Putamen (tissue), 1 donor: ENCODE measurements around the gene MCU.
"Not testable (repeated sequence)": the region's sequence is repeated elsewhere in the genome, so short reads cannot be mapped to it uniquely, and the experiment has no call there.

ENCODE experiments used
- DNase-seq: peaks from one replicate; pipeline ENCODE4 v3.0.0-alpha.2; 2016; ENCODE audit warnings: low spot score

Gene MCU, protein sequence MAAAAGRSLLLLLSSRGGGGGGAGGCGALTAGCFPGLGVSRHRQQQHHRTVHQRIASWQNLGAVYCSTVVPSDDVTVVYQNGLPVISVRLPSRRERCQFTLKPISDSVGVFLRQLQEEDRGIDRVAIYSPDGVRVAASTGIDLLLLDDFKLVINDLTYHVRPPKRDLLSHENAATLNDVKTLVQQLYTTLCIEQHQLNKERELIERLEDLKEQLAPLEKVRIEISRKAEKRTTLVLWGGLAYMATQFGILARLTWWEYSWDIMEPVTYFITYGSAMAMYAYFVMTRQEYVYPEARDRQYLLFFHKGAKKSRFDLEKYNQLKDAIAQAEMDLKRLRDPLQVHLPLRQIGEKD

GRCh38 chr10:72691863-72692743 lies at the start of gene MCU:
MCU (plus strand) TSS chr10:72692143; CDS start chr10:72692152, 9 bp downstream.
- DNase-seq: peak; percentile 97

DNA sequence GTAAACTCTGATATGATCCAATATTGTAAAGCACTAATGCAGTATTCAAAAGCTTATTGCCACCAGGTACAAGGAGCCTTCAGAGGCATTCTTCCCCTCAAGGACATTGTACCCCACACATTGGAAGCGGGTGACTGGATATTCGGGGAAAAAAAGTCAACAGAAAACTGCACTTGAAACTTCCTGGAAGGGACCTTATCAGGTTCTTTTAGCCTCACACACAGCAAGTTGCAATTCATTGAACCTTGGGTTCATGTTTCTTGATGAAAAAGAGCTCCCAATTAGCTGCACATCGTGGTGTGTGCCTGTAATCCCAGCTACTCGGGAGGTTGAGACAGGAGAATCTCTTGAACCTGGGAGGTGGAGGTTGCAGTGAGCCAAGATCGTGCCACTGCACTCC lies 49.6 kb upstream of the MCU start:
- no peak for DNase-seq

- DNase-seq: no peak
These were observed 46.6 kb upstream of the MCU start for GRCh38 chr10:72645263-72645858.

DNA sequence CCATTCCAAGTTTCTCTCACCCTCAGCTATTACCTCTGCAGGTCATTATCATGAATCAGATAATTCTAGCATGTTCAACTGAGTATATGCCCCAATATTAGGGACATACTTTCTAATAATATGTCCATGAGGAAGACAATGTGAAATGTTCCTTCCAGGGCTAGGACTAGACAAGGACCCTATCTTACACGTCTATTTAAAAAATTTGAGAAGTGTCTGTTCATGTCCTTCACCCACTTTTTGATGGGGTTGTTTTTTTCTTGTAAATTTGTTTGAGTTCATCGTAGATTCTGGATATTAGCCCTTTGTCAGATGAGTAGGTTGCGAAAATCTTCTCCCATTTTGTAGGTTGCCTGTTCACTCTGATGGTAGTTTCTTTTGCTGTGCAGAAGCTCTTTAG lies 45.0 kb upstream of the MCU start:
- not testable (repeated sequence) for DNase-seq

DNA sequence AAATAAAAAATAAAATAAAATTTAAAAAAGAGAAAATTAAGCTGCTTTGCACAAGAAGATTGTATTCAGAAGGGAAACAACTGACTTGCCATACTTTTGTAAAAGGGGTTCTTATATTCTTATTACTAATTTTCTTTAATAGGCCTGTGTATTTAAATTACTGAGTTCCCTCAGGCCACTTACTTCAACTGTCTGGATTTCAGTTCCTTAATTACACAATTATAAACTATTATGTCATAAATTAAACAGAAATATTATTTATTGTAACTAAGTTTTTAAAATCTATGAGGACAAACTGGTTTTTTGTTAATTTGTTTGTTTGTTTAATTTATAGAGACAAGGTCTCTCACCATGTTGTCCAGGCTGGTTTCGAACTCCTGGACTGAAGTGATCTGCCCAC lies 43.6 kb upstream of the MCU start:
- DNase-seq: no peak

GRCh38 chr10:72649291-72649690 lies 42.7 kb upstream of the MCU start:
- no peak for DNase-seq

- no peak for DNase-seq
These were observed 38.4 kb upstream of the MCU start for GRCh38 chr10:72653383-72654096.

GRCh38 chr10:72654720-72655119 lies 37.2 kb upstream of the MCU start:
- DNase-seq: no peak

DNA sequence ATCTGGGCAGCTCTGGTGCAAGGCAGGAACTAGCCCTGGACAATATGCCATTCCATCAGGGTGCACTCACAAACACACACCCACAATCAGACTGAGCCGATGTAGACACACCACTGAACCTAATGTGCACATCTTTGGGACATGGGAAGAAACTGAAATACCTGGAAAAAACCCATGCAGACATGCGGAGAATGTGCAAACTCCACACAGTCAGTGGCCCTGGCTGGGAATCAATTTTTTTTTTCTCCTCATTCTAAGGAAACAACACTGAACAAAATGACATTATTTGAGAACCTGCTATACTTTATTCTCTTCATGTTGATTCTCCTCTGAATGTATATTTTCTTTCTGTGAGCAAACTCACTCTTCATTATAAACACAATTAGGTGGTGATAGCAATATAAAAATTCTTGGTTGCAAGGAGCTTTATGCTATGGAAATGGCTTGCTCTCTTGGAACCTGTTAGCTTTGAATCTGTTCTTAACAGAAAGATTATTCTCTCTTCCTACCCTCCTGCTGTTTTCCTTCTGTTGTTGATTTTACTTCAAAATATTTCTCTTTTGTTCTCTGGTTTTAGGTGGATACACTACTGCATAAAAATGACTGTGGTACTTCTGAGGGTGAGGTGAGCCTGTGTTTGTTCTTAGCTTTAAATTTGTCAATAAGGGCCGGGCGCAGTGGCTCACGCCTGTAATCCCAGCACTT lies 33.1 kb upstream of the MCU start:
- no peak for DNase-seq

- DNase-seq: no peak
These were observed 32.2 kb upstream of the MCU start for GRCh38 chr10:72659694-72660093.

- DNase-seq: no peak
These were observed 31.7 kb upstream of the MCU start for GRCh38 chr10:72660220-72660619.

DNA sequence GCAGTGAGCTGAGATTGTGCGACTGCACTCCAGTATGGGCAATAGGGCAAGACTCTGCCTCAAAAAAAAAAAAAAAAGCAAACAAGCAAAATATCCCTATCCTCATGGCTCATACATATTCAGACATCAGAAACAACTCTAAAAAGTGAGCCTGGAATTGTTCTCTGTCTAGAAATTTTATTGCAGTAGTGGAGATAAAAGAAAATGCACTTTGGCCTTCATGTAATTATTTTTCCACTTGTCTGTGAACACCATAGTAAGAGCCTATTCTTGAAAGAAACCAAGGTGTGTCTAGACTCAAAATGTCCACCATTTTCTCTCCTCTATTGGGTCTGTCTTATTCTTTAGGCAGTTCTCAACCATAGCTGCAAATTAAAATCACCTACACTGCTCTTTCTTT lies 30.5 kb upstream of the MCU start:
- no peak for DNase-seq

DNA sequence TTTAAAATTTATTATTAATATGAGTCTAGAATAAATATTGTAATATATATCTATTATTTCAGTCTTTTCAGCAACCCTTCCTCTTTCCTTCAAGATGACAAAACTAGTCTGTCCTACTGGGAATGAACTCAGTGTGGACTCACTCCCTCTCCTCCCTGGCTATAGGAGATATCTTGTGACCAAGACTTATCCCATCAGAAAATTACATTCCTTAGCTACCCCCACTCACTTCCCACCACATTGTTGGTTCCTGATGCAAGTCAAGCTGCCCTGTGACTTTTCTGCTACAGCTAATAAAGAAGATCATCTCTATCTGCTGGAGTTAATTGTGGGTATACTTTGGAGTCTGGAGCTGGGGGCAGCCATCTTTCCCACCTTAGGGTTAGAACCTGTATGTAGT lies 28.0 kb upstream of the MCU start:
- DNase-seq: no peak

- no peak for DNase-seq
These were observed 26.0 kb upstream of the MCU start for GRCh38 chr10:72665925-72666324.

GRCh38 chr10:72667207-72667864 lies 24.6 kb upstream of the MCU start:
- DNase-seq: no peak

- no peak for DNase-seq
These were observed 18.7 kb upstream of the MCU start for GRCh38 chr10:72673280-72673679.

DNA sequence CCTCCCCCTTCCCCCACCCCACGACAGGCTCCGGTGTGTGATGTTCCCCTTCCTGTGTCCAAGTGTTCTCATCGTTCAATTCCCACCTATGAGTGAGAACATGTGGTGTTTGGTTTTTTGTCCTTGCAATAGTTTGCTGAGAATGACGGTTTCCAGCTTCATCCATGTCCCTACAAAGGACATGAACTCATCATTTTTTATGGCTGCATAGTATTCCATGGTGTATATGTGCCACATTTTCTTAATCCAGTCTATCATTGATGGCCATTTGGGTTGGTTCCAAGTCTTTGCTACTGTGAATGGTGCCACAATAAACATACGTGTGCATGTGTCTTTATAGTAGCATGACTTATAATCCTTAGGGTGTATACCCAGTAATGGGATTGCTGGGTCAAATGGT lies 17.8 kb upstream of the MCU start:
- DNase-seq: not testable (repeated sequence)

DNA sequence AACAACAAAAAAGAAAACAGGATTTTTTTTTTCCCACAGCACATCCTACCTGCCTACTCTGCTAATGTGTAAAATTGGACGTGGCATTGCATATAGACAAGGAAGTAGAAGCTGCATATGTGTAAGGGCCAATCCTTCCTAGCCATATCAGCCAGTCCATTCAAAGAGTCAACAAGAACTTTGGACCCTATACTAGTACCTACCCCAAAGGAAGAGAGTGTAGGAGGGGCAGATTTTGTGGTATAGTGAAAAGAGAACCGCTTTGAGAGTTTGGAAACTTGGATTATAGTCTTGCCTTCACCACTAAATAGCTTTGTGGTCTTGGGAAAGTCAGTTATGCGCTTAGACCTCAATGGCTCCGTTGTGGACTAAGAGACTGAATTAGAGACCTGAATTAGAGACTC lies 12.1 kb upstream of the MCU start:
- no peak for DNase-seq

DNA sequence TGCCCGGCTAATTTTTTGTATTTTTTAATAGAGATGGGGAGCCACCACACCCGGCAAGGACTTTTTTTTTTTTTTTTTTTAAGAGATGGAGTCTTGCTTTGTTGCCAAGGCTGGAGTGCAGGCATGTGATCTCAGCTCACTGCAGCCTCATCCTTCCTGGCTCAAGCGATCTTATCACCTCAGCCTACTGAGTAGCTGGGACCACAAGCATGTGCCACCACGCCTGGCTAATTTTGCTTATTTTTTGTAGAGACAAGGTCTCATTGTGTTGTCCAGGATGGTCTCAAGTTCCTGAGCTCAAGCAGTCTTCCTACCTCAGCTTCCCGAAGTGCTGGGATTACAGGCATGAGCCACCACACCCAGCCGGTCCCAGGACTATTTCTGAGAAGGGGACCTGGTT lies 9.3 kb upstream of the MCU start:
- no peak for DNase-seq

GRCh38 chr10:72685264-72685921 lies 6.5 kb upstream of the MCU start:
- DNase-seq: no peak
